ENCODE measurements around the gene DDR1. TPM values are rescaled to one million over a fixed set of nuclear protein-coding genes. Genes with fewer than 3 reads are reported as not detected.
A peak's percentile ranks its signal among the peaks of the same experiment; 100 is the strongest.
"Not testable (repeated sequence)": the region's sequence is repeated elsewhere in the genome, so short reads cannot be mapped to it uniquely, and the experiment has no call there.

DDR1 gene
- 8.5 and 9.1 TPM in 2 replicates for total RNA-seq

DNA sequence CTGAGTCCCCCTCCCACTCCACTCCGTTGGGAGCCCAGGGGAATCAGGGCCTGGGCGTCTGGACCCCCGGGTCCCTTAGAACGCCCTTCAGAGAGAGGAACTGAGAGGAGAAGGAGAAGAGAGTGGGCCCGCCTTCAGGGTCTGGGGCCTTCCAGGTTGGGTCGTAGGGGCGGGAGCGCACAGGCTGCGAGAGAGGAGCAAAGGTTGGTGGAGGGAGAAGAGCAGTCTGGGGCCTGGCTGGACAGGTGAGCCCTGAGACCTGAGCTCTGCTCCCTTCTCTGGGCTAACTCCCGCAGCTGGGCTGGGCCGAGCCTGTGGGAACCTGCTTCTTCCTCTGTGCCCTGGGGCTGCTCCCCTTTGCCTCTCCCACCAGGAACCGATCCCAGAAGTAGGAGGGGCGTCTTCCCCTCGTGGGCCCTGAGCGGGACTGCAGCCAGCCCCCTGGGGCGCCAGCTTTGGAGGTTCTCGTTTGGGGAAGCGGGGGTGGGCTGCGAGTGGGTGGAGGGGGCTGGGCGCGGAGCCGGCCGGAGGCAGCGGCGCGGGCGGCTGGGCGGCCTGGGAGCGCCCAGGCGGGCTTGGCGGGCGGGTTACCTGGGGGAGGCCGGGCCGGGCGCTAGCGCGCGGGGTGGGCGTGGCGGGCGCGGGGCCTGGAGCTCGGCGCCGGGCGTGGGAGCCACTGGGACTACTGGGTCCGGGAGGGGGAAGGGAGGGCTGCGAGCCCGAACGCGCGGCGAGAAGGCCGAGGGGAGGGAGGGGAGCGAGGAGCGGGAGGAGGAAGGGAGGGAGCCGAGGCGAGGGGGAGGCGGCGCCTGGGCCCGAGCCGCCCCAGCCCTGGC lies at the start of gene DDR1:
Gene DDR1, plus strand, starts transcription at position 835 of the 836 bp plus-strand sequence. CDS start 4,211 bp downstream, outside the sequence.
- DNase-seq, result peak; percentile 23

DNA sequence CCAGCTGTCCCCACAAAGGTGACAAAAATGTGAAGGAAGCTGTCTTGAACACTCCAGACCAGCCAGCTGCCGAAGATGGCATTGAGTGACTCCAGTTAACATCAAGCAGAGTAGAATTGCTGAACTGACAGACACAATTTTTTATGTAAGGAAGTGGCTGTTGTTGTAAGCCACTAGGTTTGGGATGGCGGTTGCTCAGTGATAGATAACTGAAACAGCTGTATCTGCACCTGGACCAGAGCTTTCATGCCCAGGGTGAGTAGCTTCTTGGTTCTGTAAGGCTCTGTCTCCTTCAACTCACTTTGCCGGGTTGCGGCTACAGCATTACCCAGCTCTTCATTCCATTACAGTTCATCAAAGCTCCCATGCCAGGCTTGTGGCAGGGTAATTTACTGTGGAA lies 49.7 kb upstream of the DDR1 start:
- no peak for DNase-seq

DNA sequence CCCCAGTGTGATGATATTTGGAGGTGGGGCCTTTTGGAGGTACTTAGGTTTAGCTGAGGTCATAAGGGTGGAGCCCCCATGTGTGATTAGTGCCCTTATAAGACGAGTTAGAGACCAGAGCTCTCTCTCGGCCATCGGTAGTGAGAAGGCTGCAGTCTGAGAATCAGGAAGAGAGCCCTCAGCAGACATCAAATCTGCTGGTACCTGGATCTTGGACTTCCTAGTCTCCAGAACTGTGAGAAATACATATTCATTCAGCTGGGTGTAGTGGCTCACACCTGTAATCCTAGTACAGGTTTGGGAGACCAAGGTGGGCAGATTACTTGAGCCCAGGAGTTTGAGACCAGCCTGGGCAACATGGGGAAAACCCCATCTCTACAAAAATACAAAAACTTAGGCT lies 48.7 kb upstream of the DDR1 start:
- no peak for DNase-seq

DNA sequence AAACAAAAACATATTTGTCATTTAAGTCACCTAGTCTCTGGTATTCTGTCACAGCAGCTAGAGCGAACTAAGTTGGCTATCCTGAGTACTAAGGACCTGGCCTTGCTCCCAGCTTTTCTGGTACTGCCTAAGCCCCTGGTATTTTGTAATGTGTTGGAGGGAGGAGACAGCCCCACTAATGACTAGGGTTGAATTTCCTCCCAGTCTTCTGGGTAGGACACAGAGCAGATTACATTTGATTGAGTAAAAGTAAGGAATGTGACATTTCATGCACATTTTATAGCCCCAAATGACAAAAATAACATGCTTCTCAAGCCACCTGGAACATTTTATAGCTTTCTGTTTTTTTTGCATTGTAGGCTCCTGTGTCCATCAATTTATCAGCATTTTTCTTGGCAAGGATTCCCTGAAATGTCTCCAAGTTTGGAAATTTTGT lies 47.9 kb upstream of the DDR1 start:
- DNase-seq, result no peak

DNA sequence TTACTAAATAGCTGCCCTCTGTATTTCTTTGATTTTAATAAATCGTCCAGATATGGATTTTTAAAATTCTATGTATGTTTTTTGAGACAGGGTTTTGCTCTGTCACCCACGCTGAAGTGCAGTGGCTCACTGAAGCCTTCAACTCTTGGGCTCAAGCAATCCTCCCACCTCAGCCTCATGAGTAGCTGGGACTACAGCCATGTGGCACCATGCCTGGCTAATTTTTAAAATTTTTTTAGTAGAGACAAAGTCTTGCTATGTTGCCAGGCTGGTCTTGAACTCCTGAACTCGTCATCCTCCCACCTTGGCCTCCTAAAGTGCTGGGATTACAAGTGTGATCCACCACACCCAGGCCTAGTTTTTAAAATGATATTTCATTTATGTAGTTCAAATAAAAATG lies 47.4 kb upstream of the DDR1 start:
- DNase-seq, result no peak

DNA sequence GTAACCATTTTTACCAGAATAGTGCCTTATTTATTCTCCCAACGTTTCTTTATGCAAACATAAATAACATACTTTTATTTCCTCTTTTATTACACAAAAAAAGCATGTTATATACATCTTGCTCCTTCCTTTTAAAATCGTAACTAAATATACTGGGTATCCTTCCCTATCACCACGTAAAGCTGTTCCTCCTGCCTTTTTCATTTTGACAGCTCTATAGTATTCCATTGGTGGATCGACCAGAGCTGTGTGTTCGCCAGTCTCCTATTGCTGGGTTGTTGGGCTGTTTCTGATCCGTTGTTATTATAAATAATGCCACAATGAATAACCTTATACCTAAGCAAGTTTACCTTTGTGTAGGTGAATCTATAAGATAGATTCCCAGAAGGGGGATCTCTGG lies 46.9 kb upstream of the DDR1 start:
- DNase-seq, result no peak

DNA sequence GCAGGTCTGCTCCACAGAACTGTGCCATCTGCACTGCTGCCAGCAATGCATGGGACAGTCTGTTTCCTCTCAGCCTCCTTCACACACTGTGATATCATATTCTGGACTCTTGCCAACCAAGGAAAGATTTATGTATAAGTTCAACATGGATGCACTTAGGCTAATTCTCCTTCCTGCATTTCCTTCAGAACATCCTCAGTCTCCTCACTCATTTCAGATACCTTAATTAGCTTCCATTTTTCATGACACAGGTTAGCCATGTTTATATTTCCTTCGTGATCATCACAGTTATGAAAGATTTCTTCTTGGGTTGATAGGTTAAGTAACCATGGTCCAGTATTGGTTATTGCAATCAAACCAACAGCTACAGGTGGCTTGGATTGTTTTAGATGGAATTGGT lies 46.4 kb upstream of the DDR1 start:
- DNase-seq, result peak; percentile 68

DNA sequence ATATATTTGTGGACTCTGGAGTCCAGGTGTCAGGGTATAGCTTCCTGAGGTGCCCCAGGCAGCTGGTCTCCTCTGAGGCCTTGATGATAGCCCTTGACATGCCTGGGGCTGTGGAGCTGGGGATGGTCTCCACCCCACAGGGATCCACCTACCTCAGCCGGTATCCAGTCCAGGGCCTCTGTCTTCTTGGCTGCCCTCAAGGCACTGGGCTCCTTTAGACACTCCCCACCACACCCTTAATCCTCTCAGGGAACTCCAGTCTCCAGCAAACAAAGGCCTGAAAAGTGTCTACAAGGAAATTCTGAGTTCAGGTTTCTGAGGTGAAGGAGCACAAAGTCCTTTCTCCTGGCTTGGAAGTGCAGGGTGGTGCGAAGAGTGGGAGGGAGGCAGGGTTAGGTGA lies 44.6 kb upstream of the DDR1 start:
- DNase-seq, result no peak

DNA sequence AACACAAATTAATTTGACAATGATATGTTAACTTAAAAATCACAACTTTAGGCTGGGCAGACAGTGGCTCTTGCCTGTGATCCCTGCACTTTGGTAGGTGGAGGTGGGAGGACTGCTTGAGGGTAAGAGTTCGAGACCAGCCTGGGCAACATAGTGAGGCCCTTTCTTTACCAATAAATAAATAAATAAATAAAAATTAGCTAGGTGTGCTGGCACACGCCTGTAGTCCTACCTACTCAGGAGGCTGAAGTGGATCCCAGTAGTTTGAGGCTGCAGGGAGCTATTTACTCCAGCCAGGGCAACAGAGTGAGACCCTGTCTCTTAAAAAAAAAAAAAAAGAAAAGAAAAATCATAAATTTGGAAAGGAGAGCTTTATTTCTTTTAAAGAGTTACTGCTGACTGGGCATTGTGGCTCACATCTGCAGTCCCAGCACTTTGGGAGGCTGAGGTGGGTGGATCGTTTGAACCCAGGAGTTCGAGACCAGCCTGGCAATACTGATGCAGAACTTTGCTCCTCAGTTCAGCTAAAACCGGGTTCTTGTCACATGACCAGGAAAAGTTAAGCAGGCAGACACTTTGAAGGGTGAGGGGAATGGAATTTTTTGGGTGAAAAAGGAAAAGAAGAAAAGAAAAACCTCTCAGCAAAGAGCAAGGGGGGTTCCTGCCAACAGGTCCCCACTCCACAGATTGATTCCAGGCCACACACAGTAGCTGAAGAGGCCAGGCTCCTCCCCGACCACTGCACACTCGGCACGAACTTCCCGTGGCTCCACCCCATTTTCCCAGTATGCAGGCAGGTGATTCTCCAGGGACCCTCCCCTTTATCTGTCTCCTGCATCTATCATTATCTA lies 44.0 kb upstream of the DDR1 start:
- no peak for DNase-seq

DNA sequence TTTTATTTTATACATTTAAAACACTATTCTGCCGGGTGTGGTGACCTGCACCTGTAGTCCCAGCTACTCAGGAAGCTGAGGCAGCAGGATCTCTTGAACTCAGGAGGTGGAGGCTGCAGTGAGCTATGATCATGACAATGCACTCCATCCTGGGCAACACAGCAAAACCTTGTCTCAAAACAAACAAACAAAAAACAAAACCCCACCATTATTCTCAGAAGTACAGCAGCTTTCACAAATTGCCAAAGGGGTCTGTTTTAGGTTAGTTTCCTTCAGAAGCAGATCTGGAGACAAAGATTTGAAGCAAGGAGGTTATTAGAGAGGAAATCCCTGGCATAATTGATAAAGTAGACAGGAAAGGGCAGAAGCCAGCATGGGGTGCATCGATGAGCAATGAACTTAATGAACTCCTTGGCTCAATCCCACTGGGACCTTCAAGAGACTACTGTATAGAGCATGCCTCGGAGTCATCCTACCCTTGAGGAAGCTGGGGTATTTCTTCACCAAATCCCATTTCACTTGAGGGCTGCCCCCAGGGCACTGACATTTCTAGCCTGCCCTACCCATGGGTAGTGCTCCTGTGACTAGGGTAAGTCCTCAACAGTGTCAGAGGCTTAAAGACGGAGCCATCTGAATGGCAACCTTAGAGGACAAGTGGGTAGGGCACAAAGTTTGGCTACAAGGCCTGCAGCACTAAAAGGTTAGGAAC lies 43.2 kb upstream of the DDR1 start:
- DNase-seq, result no peak

DNA sequence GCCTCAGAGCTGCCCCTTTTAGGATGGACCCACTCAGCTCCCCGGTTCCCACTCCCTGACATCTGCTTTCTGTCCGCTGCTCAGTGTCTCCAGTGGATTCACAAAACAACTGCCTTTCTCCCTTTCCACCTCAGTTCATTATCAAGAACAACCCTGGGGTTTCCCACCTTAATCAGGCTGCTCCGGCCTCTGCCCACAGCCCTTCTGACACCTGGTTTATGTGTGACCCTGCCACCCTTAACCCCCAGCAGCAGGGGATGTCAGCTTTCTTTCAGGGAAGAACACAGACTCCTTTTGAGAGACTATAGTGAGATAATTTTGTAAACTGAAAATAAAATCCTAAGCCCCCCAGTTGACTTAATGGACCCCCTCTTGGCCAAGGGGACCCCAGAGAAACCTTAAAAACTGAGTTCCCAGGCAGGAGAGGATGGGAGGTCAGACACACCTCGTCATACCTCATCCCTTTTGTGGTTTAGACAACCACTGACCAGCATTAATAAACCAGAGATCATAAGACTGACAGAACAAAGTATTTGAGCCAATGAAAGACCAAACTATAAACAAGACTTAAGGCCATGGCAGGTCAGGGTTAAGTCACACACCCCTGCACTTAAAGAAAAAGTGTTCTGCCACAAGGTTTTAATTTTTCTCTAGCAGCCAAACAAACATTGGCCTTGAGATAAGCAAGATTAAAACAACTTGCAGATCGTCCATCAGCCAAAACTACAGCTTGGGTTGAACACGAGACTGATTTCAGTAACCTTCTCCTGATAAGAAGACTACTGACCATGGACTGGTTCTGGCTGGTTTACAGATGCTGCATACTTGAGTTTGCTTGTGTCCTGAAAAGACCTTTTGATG lies 42.4 kb upstream of the DDR1 start:
- no peak for DNase-seq

DNA sequence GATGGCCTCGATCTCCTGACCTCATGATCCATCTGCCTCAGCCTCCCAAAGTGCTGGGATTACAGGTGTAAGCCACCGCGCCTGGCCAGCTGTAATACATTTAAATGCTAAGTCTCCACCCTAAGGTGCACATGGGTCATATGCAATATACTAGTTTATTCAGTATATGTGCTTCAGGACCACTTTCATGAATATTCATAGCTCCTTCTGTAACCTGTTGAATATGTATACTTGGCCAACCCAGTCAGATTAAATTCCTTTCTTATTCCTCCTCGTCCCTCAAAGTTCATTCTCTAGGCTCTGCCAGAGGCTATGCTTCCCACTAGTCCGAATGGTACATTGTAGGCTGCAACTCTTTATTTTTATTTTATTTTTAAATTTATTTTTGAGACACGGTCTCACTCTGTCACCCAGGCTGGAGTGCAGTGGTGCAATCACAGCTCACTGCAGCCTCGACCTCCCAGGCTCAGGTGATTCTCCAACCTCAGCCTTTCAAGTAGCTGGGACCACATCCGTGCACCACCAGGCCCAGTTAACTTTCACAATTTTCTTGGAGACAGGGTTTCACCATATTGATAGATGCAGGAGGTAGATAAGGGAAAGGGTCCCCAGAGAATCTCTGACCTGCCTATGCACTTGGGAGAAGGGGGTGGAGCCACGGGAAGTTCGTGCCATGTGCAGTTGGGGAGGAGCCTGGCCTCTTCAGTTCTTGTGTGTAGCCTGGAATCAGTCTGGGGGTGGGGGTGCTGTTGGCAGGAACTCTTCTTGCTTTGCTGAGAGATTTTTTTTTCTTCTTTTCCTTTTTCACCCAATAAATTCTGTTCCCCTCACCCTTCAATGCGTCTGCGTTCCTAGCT lies 41.3 kb upstream of the DDR1 start:
- no peak for DNase-seq

DNA sequence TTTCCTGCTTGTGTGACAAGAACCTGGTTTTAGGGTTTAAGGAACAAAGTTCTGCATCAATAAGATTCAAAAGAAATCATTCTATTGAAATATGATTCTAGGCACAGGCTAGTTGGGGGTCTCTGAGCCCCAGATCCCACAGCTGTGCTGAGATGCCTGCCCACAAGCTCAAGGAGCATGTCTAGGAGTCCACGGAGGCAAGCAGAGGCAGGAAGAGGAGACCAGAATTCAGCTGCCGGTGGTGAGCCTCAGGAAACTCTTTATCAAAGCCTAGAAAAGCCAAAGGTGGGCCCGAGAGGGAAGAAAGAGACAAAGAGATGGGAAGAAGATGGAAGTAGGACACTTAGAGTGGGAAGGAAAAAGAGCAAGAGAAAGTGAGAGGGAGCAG lies 40.7 kb upstream of the DDR1 start:
- DNase-seq, result no peak

DNA sequence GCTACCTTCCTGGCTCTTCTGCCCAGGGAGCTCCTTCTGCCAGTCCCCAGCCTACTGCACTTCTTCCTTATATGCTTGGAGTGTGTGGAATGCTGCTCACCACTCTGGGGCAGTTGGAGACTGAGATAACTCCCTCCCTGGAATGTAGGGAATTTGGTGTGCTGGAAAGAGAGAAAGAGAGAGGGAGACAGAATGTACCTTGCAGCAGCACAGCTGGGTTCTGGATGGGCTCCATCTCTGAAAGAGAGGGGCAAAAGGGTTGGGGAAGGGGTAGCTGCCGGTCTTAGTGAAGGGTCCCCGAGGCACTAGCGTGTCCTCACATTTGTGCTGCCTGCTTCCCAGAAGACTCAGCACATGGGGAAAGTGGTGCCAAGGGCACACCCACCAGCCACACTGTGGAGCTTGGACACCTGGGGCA lies 40.2 kb upstream of the DDR1 start:
- no peak for DNase-seq

DNA sequence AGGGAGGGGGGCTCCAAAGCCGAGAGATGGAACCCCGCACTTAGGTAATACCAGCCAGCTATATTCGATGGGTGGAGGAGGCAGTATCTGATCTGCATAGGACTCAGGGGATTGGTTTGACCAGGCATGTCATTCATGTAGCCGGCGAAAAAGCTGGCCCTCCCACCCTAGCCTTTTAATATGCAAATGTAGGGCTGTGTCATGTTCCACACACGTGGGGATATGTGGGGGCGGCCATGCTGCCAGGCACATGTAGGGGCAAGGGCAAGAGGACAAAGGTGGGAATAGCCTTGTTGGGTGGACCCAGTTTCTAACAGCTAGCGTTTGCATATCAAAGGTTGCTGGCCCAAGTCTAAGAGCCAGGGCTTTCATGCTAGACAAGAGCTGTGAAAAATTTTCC lies 39.1 kb upstream of the DDR1 start:
- DNase-seq, result no peak

DNA sequence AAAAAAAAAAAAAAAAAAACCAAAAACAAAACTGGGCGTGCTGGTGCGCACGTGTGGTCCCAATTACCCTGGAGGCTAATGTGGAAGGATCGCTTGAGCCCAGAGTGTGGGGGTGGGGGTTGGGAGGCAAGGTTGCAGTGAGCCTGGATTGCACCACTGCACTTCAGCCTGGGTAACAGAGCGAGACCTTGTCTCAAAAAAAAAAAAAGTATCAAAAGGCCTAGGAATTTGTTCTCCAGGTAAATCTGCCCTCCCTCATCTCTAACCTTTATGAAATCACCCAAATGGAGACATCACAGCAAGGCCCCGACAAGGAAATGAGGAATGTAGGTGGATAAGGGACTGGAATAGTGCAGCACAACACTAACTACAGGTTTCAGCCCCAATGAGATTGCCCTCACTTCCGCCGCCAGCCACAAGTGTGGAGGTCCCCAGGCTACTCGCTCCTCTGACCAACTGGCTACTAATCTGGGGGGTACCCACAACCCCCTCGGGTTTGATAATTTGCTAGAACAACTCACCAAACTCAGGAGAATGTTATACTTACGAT lies 36.8 kb upstream of the DDR1 start:
- DNase-seq, result no peak

DNA sequence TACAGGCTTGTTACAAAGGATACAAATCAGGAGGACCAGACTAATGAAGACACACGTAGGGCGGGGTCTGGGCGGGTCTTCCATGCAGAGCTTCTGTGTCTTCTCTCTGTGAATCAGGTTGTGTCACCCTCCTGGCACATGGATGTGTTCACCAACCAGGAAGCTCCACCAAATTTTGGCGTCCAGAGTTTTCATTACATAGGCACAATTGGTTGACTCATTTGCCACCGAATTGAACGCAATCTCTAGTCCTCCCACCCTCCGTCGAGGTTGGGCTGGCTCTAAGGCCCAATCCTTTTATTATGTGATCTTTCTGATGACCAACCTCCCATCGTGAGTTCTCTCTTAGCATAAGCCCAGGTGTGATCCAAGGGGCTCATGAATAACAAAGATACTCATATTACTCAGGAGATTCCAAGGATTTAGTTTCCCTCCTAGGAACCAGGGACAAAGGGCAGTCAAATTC lies 36.3 kb upstream of the DDR1 start:
- DNase-seq, result no peak

DNA sequence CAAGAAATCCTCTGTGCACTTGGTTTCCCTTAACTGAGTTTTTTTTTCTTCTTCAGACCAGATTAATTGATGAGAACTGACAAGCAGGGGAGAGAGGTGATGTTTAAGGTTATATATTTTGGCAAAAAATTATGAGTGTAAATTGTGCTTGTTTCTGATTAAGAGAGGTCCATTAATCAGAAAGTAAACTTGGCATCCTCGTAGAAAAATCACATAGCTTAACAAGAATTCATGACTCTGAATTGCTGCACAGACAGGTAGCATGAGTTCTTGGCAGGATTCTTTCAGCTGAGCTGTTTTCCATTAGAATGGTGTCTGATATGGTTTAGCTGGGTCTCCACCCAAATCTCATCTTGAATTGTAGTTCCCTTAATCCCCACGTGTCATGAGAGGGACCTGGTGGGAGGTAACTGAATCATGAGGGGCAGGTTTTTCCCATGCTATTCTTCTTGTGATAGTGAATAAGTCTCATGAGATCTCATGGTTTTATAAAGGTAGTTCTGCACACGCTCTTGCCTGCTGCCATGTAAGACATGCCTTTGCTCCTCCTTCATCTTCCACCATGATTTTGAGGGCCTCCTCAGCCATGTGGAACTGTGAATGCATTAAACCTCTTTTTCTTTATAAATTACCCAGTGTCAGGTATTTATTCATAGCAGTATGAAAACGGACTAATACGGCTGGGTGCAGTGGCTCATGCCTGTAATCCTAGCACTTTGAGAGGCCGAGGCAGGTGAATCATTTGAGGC lies 34.2 kb upstream of the DDR1 start:
- no peak for DNase-seq

DNA sequence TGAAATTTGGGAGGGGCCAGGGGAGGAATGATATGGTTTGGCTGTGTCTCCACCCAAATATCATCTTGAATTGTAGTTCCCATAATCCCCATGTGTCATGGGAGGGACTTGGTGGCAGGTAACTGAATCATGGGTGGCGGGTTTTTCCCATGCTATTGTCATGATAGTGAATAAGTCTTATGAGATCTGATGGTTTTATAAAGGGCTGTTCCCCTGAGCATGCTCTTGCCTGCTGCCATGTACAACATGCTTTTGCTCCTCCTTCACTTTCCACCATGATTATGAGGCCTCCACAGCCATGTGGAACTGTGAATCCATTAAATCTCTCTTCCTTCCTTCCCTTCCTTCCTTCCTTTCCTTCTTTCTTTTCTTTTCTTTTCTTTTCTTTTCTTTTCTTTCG lies 31.9 kb upstream of the DDR1 start:
- not testable (repeated sequence) for DNase-seq
